HepG2 (cell line): ENCODE data around the gene HLA-DOA. TPM values are rescaled to one million over a fixed set of nuclear protein-coding genes. Genes with fewer than 3 reads are reported as not detected.
A peak's percentile ranks its signal among the peaks of the same experiment; 100 is the strongest.

Experiments
- ATF2 ChIP-seq: sonication (generic); formaldehyde crosslinking; IDR thresholded peaks from 2 replicates; pipeline ENCODE4 v1.4.0; 2020; ENCODE audit warnings: missing genetic modification reagents
- BRD4 ChIP-seq: sonication (generic); formaldehyde crosslinking; IDR thresholded peaks from 2 replicates; pipeline ENCODE4 v1.4.0; 2020; ENCODE audit warnings: missing genetic modification reagents
- FUBP1 ChIP-seq: sonication (generic); formaldehyde crosslinking; IDR thresholded peaks from 2 replicates; pipeline ENCODE4 v1.5.1; 2020; ENCODE audit warnings: missing genetic modification reagents, mild to moderate bottlenecking, borderline replicate concordance
- KIAA2018 ChIP-seq: sonication (generic); formaldehyde crosslinking; IDR thresholded peaks from 2 replicates; pipeline ENCODE4 v1.5.0; 2020; ENCODE audit warnings: mild to moderate bottlenecking, missing genetic modification reagents, borderline replicate concordance
- RFX1 ChIP-seq: fragments of 450-650 bp; IDR thresholded peaks from 2 replicates; pipeline ENCODE4 v1.6.1; 2017
- RFX3 ChIP-seq: IDR thresholded peaks from 2 replicates; pipeline ENCODE4 v1.6.1; 2016; ENCODE audit warnings: missing biosample characterization, missing genetic modification reagents
- RFXAP ChIP-seq: sonication (generic); formaldehyde crosslinking; IDR thresholded peaks from 2 replicates; pipeline ENCODE4 v1.4.0; 2020; ENCODE audit warnings: missing genetic modification reagents, borderline replicate concordance
- ZNF12 ChIP-seq: sonication (generic); formaldehyde crosslinking; IDR thresholded peaks from 2 replicates; pipeline ENCODE4 v1.5.0; 2020; ENCODE audit warnings: missing genetic modification reagents
- ZNF160 ChIP-seq: sonication (generic); formaldehyde crosslinking; IDR thresholded peaks from 2 replicates; pipeline ENCODE4 v1.8.0; 2022; ENCODE audit warnings: mild to moderate bottlenecking, inconsistent platforms, missing genetic modification reagents
- ZNF513 ChIP-seq: sonication (generic); formaldehyde crosslinking; conservative IDR thresholded peaks from 2 replicates; pipeline ENCODE4 v1.5.0; 2020; ENCODE audit warnings: missing genetic modification reagents
- ZNF768 ChIP-seq: sonication (generic); formaldehyde crosslinking; IDR thresholded peaks from 2 replicates; pipeline ENCODE4 v1.4.0; 2020; ENCODE audit warnings: missing genetic modification reagents
- polyA plus RNA-seq, 8 experiments: library from polyadenylated mRNA; depleted of rRNA in 3 of 8; stranded (reverse) in 7 of 8; unstranded in 1 of 8; fragments of >200 nt; fragmentation: Illumina TruSeq in 4 of 8; extraction: Trizol in 4 of 8; gene quantifications; 2 replicates each; pipeline versions ENCODE4 v1.2.1 to v1.2.3, GENCODE V29; 2011 to 2016; ENCODE audit warnings: low read depth in 4 of 8, missing spikeins in 1 of 8, mixed read lengths in 1 of 8; ENCODE audit not compliant: insufficient read depth in 1 of 8
- total RNA-seq, 5 experiments: library from RNA; depleted of rRNA; stranded (reverse); fragments of >200 nt; fragmentation: Illumina TruSeq; extraction: Trizol; gene quantifications; 2 replicates each; pipeline ENCODE4 v1.2.3, GENCODE V29; 2016; ENCODE audit warnings: low read depth in 1 of 5

HLA-DOA gene
- total and polyA plus RNA-seq, 2 of the 13 experiments (the other 11 are each of a cell fraction or from before 2014, with no cell fraction given) = 0.03 to 0.09 TPM

- TF ChIP-seq ZNF12 (CRISPR knock-in tag) (peak; percentile 57; the same call in 1 of the 2 replicates), RFXAP (CRISPR knock-in tag) (peak; percentile 99), ZNF768 (CRISPR knock-in tag) (no peak; the same call in none of the 2 replicates), BRD4 (no peak; the same call in 1 of the 2 replicates), RFX1 (no peak), FUBP1 (CRISPR knock-in tag) (no peak; the same call in 1 of the 2 replicates), ZNF513 (0 out of 2 replicates have a peak, but pooled peaks have one; percentile 39), RFX3 (no peak), KIAA2018 (no peak), ATF2 (CRISPR knock-in tag) (peak; percentile 97), ZNF160 (CRISPR knock-in tag) (no peak; the same call in 1 of the 2 replicates)
Observed at GRCh38 chr6:32971581-32972352, 37.6 kb downstream of the HLA-DOA start (continued).
